ENCODE data around the gene CTPS2. TPM values are rescaled to one million over a fixed set of nuclear protein-coding genes. Genes with fewer than 3 reads are reported as not detected.
A peak's percentile ranks its signal among the peaks of the same experiment; 100 is the strongest.

Gene CTPS2
- polyA plus RNA-seq, 1 of the 3 experiments (the other 2 are of a cell fraction) = 6.1 TPM

- no peak for TF ChIP-seq ELF1 (IDR thresholded peaks at IDR 0.05)
- no peak for TF ChIP-seq RFX5 (IDR thresholded peaks at IDR 0.05; ENCODE audit: low read length)
- 0 out of 2 replicates have a peak, but pooled peaks have one; percentile 28 for TF ChIP-seq MEF2A (IDR thresholded peaks at IDR 0.05; ENCODE audit: borderline replicate concordance, low read depth)
- no peak for TF ChIP-seq CHD2 (IDR thresholded peaks at IDR 0.05; ENCODE audit: low read length, partially characterized antibody)
- TF ChIP-seq TAF1 (IDR thresholded peaks at IDR 0.05; ENCODE audit: borderline replicate concordance, low read depth, low read length) = no peak
- TF ChIP-seq ZBTB33 (IDR thresholded peaks at IDR 0.05; ENCODE audit: borderline replicate concordance, low read depth) = no peak
- no peak for TF ChIP-seq RAD21 (IDR thresholded peaks at IDR 0.05; ENCODE audit: low read length)
- TF ChIP-seq RCOR1 (IDR thresholded peaks at IDR 0.05; ENCODE audit: low read length) = no peak
- TF ChIP-seq TCF12 (IDR thresholded peaks at IDR 0.05) = peak; percentile 87
Observed at GRCh38 chrX:16610121-16610621, 102.3 kb downstream of the CTPS2 start (continued).

- Histone ChIP-seq H3F3A (replicated peaks; ENCODE audit: insufficient read depth) (peaks cover 27% of the 10 kb centered on the region), H3K36me3 (replicated peaks in 1 of 2; ENCODE audit: control insufficient read depth in 1 of 2, insufficient read depth in 2 of 2, low read length in 1 of 2) (peaks cover 3 to 17% of the 10 kb centered on the region in 2 experiments), H3K79me2 (ENCODE audit: insufficient read depth) (no peaks in the 10 kb centered on the region), H3K27me3 (ENCODE audit: insufficient read depth) (no peaks in the 10 kb centered on the region), H4K20me1 (ENCODE audit: insufficient read depth) (no peaks in the 10 kb centered on the region; the same call in 1 of the 2 replicates), H3K4me1 (ENCODE audit: control insufficient read depth in 1 of 2, insufficient read depth in 2 of 2, low read depth in 1 of 2, low read length in 1 of 2) (peaks cover 9 to 21% of the 10 kb centered on the region in 2 experiments), H3K9ac (no peak overlapping the region), H2AFZ (ENCODE audit: low read depth) (no peak overlapping the region), H3K9me3 (peaks cover 4% of the 10 kb centered on the region; the same call in 1 of the 2 replicates), H3K9me2 (no peaks in the 10 kb centered on the region), H3K27ac (ENCODE audit: low read depth in 2 of 2, low read length in 1 of 2) (peak overlapping the region in 1 of 2 experiments; percentile 9; a peak in 1 of 4 replicates), H3K4me2 (no peak overlapping the region), H3K4me3 (ENCODE audit: low read depth in 2 of 2, low read length in 1 of 2) (no peak overlapping the region)
- POLR2A ChIA-PET = no interaction called here
- no peak for DNase-seq
- 90% methylated on average over 4 of the region's 4 CpGs for WGBS (ENCODE audit: low lambda C conversion rate)
- CTCF ChIA-PET = no interaction called here
- TF ChIP-seq EP300 (IDR thresholded peaks at IDR 0.05; ENCODE audit: borderline replicate concordance in 1 of 2, low read depth in 1 of 2, low read length in 1 of 2) = no peak
- no peak for TF ChIP-seq GATA2 (CRISPR knock-in tag; IDR thresholded peaks at IDR 0.05)
- TF ChIP-seq NFIC (IDR thresholded peaks at IDR 0.05; ENCODE audit: borderline replicate concordance) = no peak
- TF ChIP-seq, protein P1, sequence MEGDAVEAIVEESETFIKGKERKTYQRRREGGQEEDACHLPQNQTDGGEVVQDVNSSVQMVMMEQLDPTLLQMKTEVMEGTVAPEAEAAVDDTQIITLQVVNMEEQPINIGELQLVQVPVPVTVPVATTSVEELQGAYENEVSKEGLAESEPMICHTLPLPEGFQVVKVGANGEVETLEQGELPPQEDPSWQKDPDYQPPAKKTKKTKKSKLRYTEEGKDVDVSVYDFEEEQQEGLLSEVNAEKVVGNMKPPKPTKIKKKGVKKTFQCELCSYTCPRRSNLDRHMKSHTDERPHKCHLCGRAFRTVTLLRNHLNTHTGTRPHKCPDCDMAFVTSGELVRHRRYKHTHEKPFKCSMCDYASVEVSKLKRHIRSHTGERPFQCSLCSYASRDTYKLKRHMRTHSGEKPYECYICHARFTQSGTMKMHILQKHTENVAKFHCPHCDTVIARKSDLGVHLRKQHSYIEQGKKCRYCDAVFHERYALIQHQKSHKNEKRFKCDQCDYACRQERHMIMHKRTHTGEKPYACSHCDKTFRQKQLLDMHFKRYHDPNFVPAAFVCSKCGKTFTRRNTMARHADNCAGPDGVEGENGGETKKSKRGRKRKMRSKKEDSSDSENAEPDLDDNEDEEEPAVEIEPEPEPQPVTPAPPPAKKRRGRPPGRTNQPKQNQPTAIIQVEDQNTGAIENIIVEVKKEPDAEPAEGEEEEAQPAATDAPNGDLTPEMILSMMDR (IDR thresholded peaks at IDR 0.05) = no peak
- TF ChIP-seq YY1 (IDR thresholded peaks at IDR 0.05; ENCODE audit: low read depth) = no peak
- TF ChIP-seq FOXJ3 (CRISPR knock-in tag; IDR thresholded peaks at IDR 0.05) = no peak
- no peak for TF ChIP-seq MAX (IDR thresholded peaks at IDR 0.05; ENCODE audit: low read depth)
- TF ChIP-seq SIN3A (IDR thresholded peaks at IDR 0.05; ENCODE audit: borderline replicate concordance, low read depth, low read length) = no peak
- TF ChIP-seq JUND (IDR thresholded peaks at IDR 0.05) = no peak
- no peak for TF ChIP-seq USF1 (IDR thresholded peaks at IDR 0.05; ENCODE audit: borderline replicate concordance, low read depth)
- no peak for TF ChIP-seq NRF1 (IDR thresholded peaks at IDR 0.05; ENCODE audit: low read depth, low read length)
- TF ChIP-seq TCF12 (IDR thresholded peaks at IDR 0.05) = no peak
- no peak for TF ChIP-seq SMC3 (IDR thresholded peaks at IDR 0.05; ENCODE audit: low read depth, low read length)
- no peak for TF ChIP-seq RAD21 (IDR thresholded peaks at IDR 0.05; ENCODE audit: low read length)
- TF ChIP-seq POLR2AphosphoS5 (IDR thresholded peaks at IDR 0.05; ENCODE audit: low read depth, low read length) = no peak
- TF ChIP-seq USF2 (IDR thresholded peaks at IDR 0.05; ENCODE audit: borderline replicate concordance, low read depth, low read length) = no peak
- TF ChIP-seq, protein P2, sequence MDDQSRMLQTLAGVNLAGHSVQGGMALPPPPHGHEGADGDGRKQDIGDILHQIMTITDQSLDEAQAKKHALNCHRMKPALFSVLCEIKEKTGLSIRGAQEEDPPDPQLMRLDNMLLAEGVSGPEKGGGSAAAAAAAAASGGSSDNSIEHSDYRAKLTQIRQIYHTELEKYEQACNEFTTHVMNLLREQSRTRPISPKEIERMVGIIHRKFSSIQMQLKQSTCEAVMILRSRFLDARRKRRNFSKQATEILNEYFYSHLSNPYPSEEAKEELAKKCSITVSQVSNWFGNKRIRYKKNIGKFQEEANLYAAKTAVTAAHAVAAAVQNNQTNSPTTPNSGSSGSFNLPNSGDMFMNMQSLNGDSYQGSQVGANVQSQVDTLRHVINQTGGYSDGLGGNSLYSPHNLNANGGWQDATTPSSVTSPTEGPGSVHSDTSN (IDR thresholded peaks at IDR 0.05) = no peak
- no peak for TF ChIP-seq FOSL2 (IDR thresholded peaks at IDR 0.05; ENCODE audit: borderline replicate concordance, low read depth)
- no peak for TF ChIP-seq GABPA (IDR thresholded peaks at IDR 0.05; ENCODE audit: low read depth)
Observed at GRCh38 chrX:16606142-16606720, 106.2 kb downstream of the CTPS2 start.

Data from SK-N-SH (cell line).